Liver (tissue), 9 donors: ENCODE measurements around the gene KRTAP5-4. TPM values are rescaled to one million over a fixed set of nuclear protein-coding genes. Genes with fewer than 3 reads are reported as not detected.

Experiments used
- DNase-seq: peaks from one replicate; pipeline ENCODE4 v3.0.0-alpha.2; 2017; ENCODE audit warnings: low spot score
- H3K27ac ChIP-seq, 2 donors: one replicate each; pipeline ENCODE4 v1.7.0; 2013; ENCODE audit warnings: inconsistent platforms in 2 of 2, low read length in 2 of 2, control low read depth in 1 of 2, low read depth in 1 of 2, mild to moderate bottlenecking in 1 of 2
- H3K27me3 ChIP-seq, 4 donors: one replicate each; pipeline versions ENCODE4 v1.6.1 to v1.7.0; 2013; ENCODE audit warnings: low read length in 3 of 4, inconsistent platforms in 1 of 4, mild to moderate bottlenecking in 1 of 4, moderate library complexity in 1 of 4; ENCODE audit not compliant: control insufficient read depth in 4 of 4, insufficient read depth in 4 of 4
- H3K36me3 ChIP-seq, 4 donors: one replicate each; pipeline versions ENCODE4 v1.6.1 to v1.7.0; 2013; ENCODE audit warnings: low read length in 3 of 4, mild to moderate bottlenecking in 3 of 4, low read depth in 1 of 4, moderate library complexity in 1 of 4; ENCODE audit not compliant: control insufficient read depth in 4 of 4, insufficient read depth in 3 of 4
- H3K4me1 ChIP-seq, 4 donors: one replicate each; pipeline versions ENCODE4 v1.6.1 to v1.7.0; 2013; ENCODE audit warnings: low read length in 3 of 4, mild to moderate bottlenecking in 3 of 4, moderate library complexity in 1 of 4; ENCODE audit not compliant: control insufficient read depth in 4 of 4, insufficient read depth in 4 of 4
- H3K4me3 ChIP-seq, 3 donors: one replicate each; pipeline versions ENCODE4 v1.6.1 to v1.7.0; 2013; ENCODE audit warnings: low read length in 3 of 3, control low read depth in 1 of 3, low read depth in 1 of 3, mild to moderate bottlenecking in 1 of 3
- H3K9ac ChIP-seq, 2 donors: one replicate each; pipeline ENCODE4 v1.7.0; 2013; ENCODE audit warnings: low read length in 2 of 2, mild to moderate bottlenecking in 2 of 2, moderate library complexity in 2 of 2, control low read depth in 1 of 2, low read depth in 1 of 2
- H3K9me3 ChIP-seq, 4 donors: one replicate each; pipeline versions ENCODE4 v1.6.1 to v1.7.0; 2013; ENCODE audit warnings: low read length in 3 of 4; ENCODE audit not compliant: control insufficient read depth in 4 of 4
- ATF3 ChIP-seq: IDR thresholded peaks from 2 replicates; pipeline ENCODE4 v1.6.1; 2016; ENCODE audit warnings: antibody characterized with exemption
- EGR1 ChIP-seq, 2 donors: IDR thresholded peaks; 2 replicates each; pipeline ENCODE4 v1.6.1; 2016 to 2018; ENCODE audit warnings: antibody characterized with exemption in 2 of 2, low read depth in 2 of 2
- FOXA1 ChIP-seq: IDR thresholded peaks from 2 replicates; pipeline ENCODE4 v1.6.1; 2016; ENCODE audit warnings: antibody characterized with exemption
- FOXA2 ChIP-seq: IDR thresholded peaks from 2 replicates; pipeline ENCODE4 v1.6.1; 2016; ENCODE audit warnings: antibody characterized with exemption
- GABPA ChIP-seq, 2 donors: IDR thresholded peaks in 1 of 2; conservative IDR thresholded peaks in 1 of 2; 2 replicates each; pipeline ENCODE4 v1.6.1; 2016; ENCODE audit warnings: antibody characterized with exemption in 2 of 2, mild to moderate bottlenecking in 1 of 2, moderate library complexity in 1 of 2
- HNF4A ChIP-seq, 2 donors: conservative IDR thresholded peaks; 2 replicates each; pipeline ENCODE4 v1.6.1; 2016; ENCODE audit warnings: antibody characterized with exemption in 2 of 2, mild to moderate bottlenecking in 2 of 2
- HNF4G ChIP-seq: IDR thresholded peaks from 2 replicates; pipeline ENCODE4 v1.6.1; 2016; ENCODE audit warnings: antibody characterized with exemption
- JUND ChIP-seq, 2 donors: IDR thresholded peaks; 2 replicates each; pipeline ENCODE4 v1.6.1; 2016; ENCODE audit warnings: antibody characterized with exemption in 2 of 2
- NR2F2 ChIP-seq: IDR thresholded peaks from 2 replicates; pipeline ENCODE4 v1.6.1; 2016; ENCODE audit warnings: antibody characterized with exemption
- RAD21 ChIP-seq, 2 donors: IDR thresholded peaks; 2 replicates each; pipeline ENCODE4 v1.6.1; 2016; ENCODE audit warnings: antibody characterized with exemption in 2 of 2, mild to moderate bottlenecking in 2 of 2
- REST ChIP-seq: IDR thresholded peaks from 2 replicates; pipeline ENCODE4 v1.6.1; 2016; ENCODE audit warnings: antibody characterized with exemption, mild to moderate bottlenecking
- RXRA ChIP-seq, 2 donors: IDR thresholded peaks; 2 replicates each; pipeline ENCODE4 v1.6.1; 2017 to 2018; ENCODE audit warnings: antibody characterized with exemption in 2 of 2, mild to moderate bottlenecking in 1 of 2
- SP1 ChIP-seq: IDR thresholded peaks from 2 replicates; pipeline ENCODE4 v1.6.1; 2018; ENCODE audit warnings: antibody characterized with exemption, mild to moderate bottlenecking
- TAF1 ChIP-seq: conservative IDR thresholded peaks from 2 replicates; pipeline ENCODE4 v1.6.1; 2016; ENCODE audit warnings: antibody characterized with exemption, mild to moderate bottlenecking
- YY1 ChIP-seq: IDR thresholded peaks from 2 replicates; pipeline ENCODE4 v1.6.1; 2016; ENCODE audit warnings: antibody characterized with exemption, mild to moderate bottlenecking
- ZBTB33 ChIP-seq: IDR thresholded peaks from 2 replicates; pipeline ENCODE4 v1.6.1; 2016; ENCODE audit warnings: antibody characterized with exemption
- WGBS: extraction: QIAGEN DNeasy Blood & Tissue Kit; methylation state at CpG from one replicate; pipeline ENCODE4 v1.1.7; 2013; 5-methylcytosine and 5-hydroxymethylcytosine counted together
- polyA plus RNA-seq, 2 donors: library from polyadenylated mRNA; stranded (reverse) in 1 of 2; unstranded in 1 of 2; fragments of 200-250 nt in 1 of 2; fragments of >200 nt in 1 of 2; fragmentation: Nextera tagmentation in 1 of 2; extraction: Ambion mirVana in 1 of 2; gene quantifications; one replicate each; pipeline versions ENCODE4 v1.2.1 to v1.2.3, GENCODE V29; 2013 to 2015
- total RNA-seq, 2 donors: library from RNA; depleted of rRNA; stranded (reverse); fragments of >200 nt; gene quantifications; one replicate each; pipeline ENCODE4 v1.2.3, GENCODE V29; 2014
- donor health status: healthy.
- donor health status: healthy.
- donor health status: healthy.
- donor health status: healthy.
- donor health status: healthy.

The KRTAP5-4 gene
- total and polyA plus RNA-seq, 4 donors, result not detected

- H3K36me3 ChIP-seq, result no peaks in the 10 kb centered on the region
- peaks cover 0 to 4% (median under 1%) of the 10 kb centered on the region in 4 donors for H3K27me3 ChIP-seq
- DNase-seq, result no peak
- no peaks in the 10 kb centered on the region for H3K9me3 ChIP-seq
- H3K4me1 ChIP-seq, result no peaks in the 10 kb centered on the region
- 66% methylated on average over 18 of the region's 18 CpGs for WGBS
- no peak overlapping the region for H3K9ac ChIP-seq
- TF ChIP-seq ATF3, result no peak
- no peak for TF ChIP-seq TAF1
- no peak for TF ChIP-seq FOXA2
- no peak for TF ChIP-seq RXRA (IDR thresholded peaks at IDR 0.05)
- TF ChIP-seq FOXA1, result no peak
- H3K4me3 ChIP-seq, result no peak overlapping the region
- H3K27ac ChIP-seq, result no peak overlapping the region
Observed at GRCh38 chr11:1639102-1639620, 17.2 kb upstream of the KRTAP5-4 start.

GRCh38 chr11:1638344-1638743, 16.4 kb upstream of the KRTAP5-4 start:
- Histone ChIP-seq H3K4me3 (no peak overlapping the region), H3K27me3 (peaks cover 0 to 4% (median 1%) of the 10 kb centered on the region in 4 donors), H3K27ac (no peak overlapping the region), H3K9ac (no peak overlapping the region), H3K4me1 (no peaks in the 10 kb centered on the region), H3K9me3 (no peaks in the 10 kb centered on the region), H3K36me3 (no peaks in the 10 kb centered on the region)
- WGBS, result 63% methylated on average over 8 of the region's 8 CpGs
- DNase-seq, result no peak
- TF ChIP-seq EGR1 (IDR thresholded peaks at IDR 0.05; ENCODE audit: low read depth in 2 of 2) (no peak), REST (no peak), HNF4G (no peak), FOXA1 (no peak), JUND (IDR thresholded peaks at IDR 0.05) (no peak), FOXA2 (no peak), YY1 (no peak), HNF4A (conservative IDR thresholded peaks at IDR 0.05) (no peak), NR2F2 (no peak), GABPA (IDR thresholded peaks at IDR 0.05 in 1 of 2, conservative IDR thresholded peaks at IDR 0.05 in 1 of 2) (no peak), ZBTB33 (no peak), SP1 (no peak), ATF3 (no peak), TAF1 (no peak), RAD21 (IDR thresholded peaks at IDR 0.05) (no peak)
